ENCODE data around the gene TRIM66.

TRIM66 gene

GRCh38 chr11:8566613-8567210 lies 115.8 kb downstream of the TRIM66 start:
- peak; percentile 42 for DNase-seq (ENCODE audit: low read depth)

GRCh38 chr11:8564526-8564925 lies 117.9 kb downstream of the TRIM66 start:
- no peak for DNase-seq (ENCODE audit: low read depth)

All from HS-5 (cell line).